Mesenchymal stem cell (in vitro differentiated cells and primary cell): ENCODE measurements around the gene SLIT3.
"Not testable (repeated sequence)": the region's sequence is repeated elsewhere in the genome, so short reads cannot be mapped to it uniquely, and the experiment has no call there.

ENCODE experiments used
- DNase-seq: peaks from one replicate; pipeline ENCODE4 v3.0.0-alpha.2; 2013
- H2AFZ ChIP-seq: one replicate; pipeline ENCODE4 v1.6.1; 2013; ENCODE audit warnings: low read depth, mild to moderate bottlenecking, control low read depth, inconsistent platforms, low read length, moderate library complexity
- H2AK5ac ChIP-seq: 2 replicates; pipeline ENCODE4 v1.6.1; 2013; ENCODE audit warnings: low read length, moderate library complexity, mild to moderate bottlenecking, inconsistent platforms; ENCODE audit not compliant: severe bottlenecking
- H2BK120ac ChIP-seq: one replicate; pipeline ENCODE4 v1.6.1; 2013; ENCODE audit warnings: low read depth, mild to moderate bottlenecking, inconsistent platforms, low read length, moderate library complexity
- H2BK12ac ChIP-seq, 2 experiments: one replicate each; pipeline ENCODE4 v1.6.1; 2013; ENCODE audit warnings: inconsistent platforms in 2 of 2, low read length in 2 of 2, mild to moderate bottlenecking in 2 of 2, moderate library complexity in 2 of 2, control low read depth in 1 of 2
- H2BK15ac ChIP-seq: one replicate; pipeline ENCODE4 v1.6.1; 2013; ENCODE audit warnings: mild to moderate bottlenecking, low read depth, inconsistent platforms; ENCODE audit not compliant: poor library complexity, severe bottlenecking
- H2BK5ac ChIP-seq: 2 replicates; pipeline ENCODE4 v1.6.1; 2013; ENCODE audit warnings: low read depth, mild to moderate bottlenecking, low read length, control low read depth, inconsistent platforms; ENCODE audit not compliant: poor library complexity, severe bottlenecking
- H3K14ac ChIP-seq, 2 experiments: one replicate each; pipeline ENCODE4 v1.6.1; 2013; ENCODE audit warnings: inconsistent platforms in 2 of 2, low read length in 2 of 2, control low read depth in 1 of 2, mild to moderate bottlenecking in 1 of 2, moderate library complexity in 1 of 2
- H3K18ac ChIP-seq, 2 experiments: one replicate each; pipeline ENCODE4 v1.6.1; 2013; ENCODE audit warnings: inconsistent platforms in 2 of 2, low read length in 2 of 2, control low read depth in 1 of 2, low read depth in 1 of 2, mild to moderate bottlenecking in 1 of 2
- H3K23ac ChIP-seq, 2 experiments: one replicate each; pipeline ENCODE4 v1.6.1; 2013; ENCODE audit warnings: inconsistent platforms in 2 of 2, low read length in 2 of 2, mild to moderate bottlenecking in 2 of 2, moderate library complexity in 2 of 2, control low read depth in 1 of 2
- H3K27ac ChIP-seq: 2 replicates; pipeline ENCODE4 v1.5.1; 2013; ENCODE audit warnings: mild to moderate bottlenecking, moderate library complexity, low read length, control low read depth, inconsistent platforms; ENCODE audit not compliant: poor library complexity, severe bottlenecking
- H3K27me3 ChIP-seq, 2 experiments: 2 replicates each; pipeline versions ENCODE4 v1.6.1 to v1.7.0; 2013; ENCODE audit warnings: low read length in 2 of 2, mild to moderate bottlenecking in 2 of 2, moderate library complexity in 2 of 2, control low read depth in 1 of 2, inconsistent platforms in 1 of 2; ENCODE audit not compliant: control insufficient read depth in 1 of 2, insufficient read depth in 1 of 2
- H3K36me3 ChIP-seq, 2 experiments: 2 replicates each; pipeline versions ENCODE4 v1.6.1 to v1.7.0; 2013; ENCODE audit warnings: low read length in 2 of 2, control low read depth in 1 of 2, inconsistent platforms in 1 of 2, low read depth in 1 of 2, mild to moderate bottlenecking in 1 of 2; ENCODE audit not compliant: insufficient read depth in 2 of 2, control insufficient read depth in 1 of 2
- H3K4ac ChIP-seq, 2 experiments: one replicate each; pipeline ENCODE4 v1.6.1; 2013; ENCODE audit warnings: inconsistent platforms in 2 of 2, low read length in 2 of 2, mild to moderate bottlenecking in 2 of 2, moderate library complexity in 2 of 2, control low read depth in 1 of 2, low read depth in 1 of 2
- H3K4me1 ChIP-seq: 2 replicates; pipeline ENCODE4 v1.6.1; 2013; ENCODE audit warnings: low read depth, low read length, control low read depth; ENCODE audit not compliant: control insufficient read depth, insufficient read depth
- H3K4me2 ChIP-seq: 2 replicates; pipeline ENCODE4 v1.6.1; 2013; ENCODE audit warnings: low read length, mild to moderate bottlenecking, inconsistent platforms; ENCODE audit not compliant: poor library complexity, severe bottlenecking
- H3K4me3 ChIP-seq, 2 experiments: 2 replicates each; pipeline versions ENCODE4 v1.5.1 to v1.7.0; 2013; ENCODE audit warnings: low read length in 2 of 2, mild to moderate bottlenecking in 2 of 2, control low read depth in 1 of 2, low read depth in 1 of 2; ENCODE audit not compliant: insufficient read depth in 1 of 2
- H3K79me1 ChIP-seq: replicated peaks from 2 replicates; pipeline ENCODE4 v1.6.1; 2013; ENCODE audit warnings: mild to moderate bottlenecking, control low read depth, low read length, inconsistent platforms; ENCODE audit not compliant: poor library complexity, severe bottlenecking
- H3K9ac ChIP-seq: 2 replicates; pipeline ENCODE4 v1.7.0; 2013; ENCODE audit warnings: mild to moderate bottlenecking, low read length, moderate library complexity
- H3K9me3 ChIP-seq: 2 replicates; pipeline ENCODE4 v1.7.0; 2013; ENCODE audit warnings: mild to moderate bottlenecking, low read length; ENCODE audit not compliant: control insufficient read depth
- H4K8ac ChIP-seq: one replicate; pipeline ENCODE4 v1.6.1; 2013; ENCODE audit warnings: inconsistent platforms, mild to moderate bottlenecking, low read length, moderate library complexity
- H4K91ac ChIP-seq: one replicate; pipeline ENCODE4 v1.6.1; 2013; ENCODE audit warnings: mild to moderate bottlenecking, low read length, inconsistent platforms
- WGBS: methylation state at CpG from one replicate; pipeline ENCODE4 v1.1.7; 2013; ENCODE audit warnings: mixed read lengths; 5-methylcytosine and 5-hydroxymethylcytosine counted together

SLIT3 gene

GRCh38 chr5:169106911-169107706 lies 193.8 kb downstream of the SLIT3 start:
- H2BK12ac ChIP-seq, result no peak overlapping the region
- H3K23ac ChIP-seq, result no peak overlapping the region
- no peak overlapping the region for H3K4me3 ChIP-seq
- H3K4ac ChIP-seq, result no peak overlapping the region
- H4K91ac ChIP-seq, result no peak overlapping the region
- no peak overlapping the region for H3K27ac ChIP-seq
- H2AK5ac ChIP-seq, result no peak overlapping the region
- H2BK5ac ChIP-seq, result no peak overlapping the region
- peaks cover 0 to 30% of the 10 kb centered on the region in 2 experiments for H3K27me3 ChIP-seq
- WGBS, result 49% methylated on average over 10 of the region's 10 CpGs
- H3K36me3 ChIP-seq, result peaks cover 0 to 63% of the 10 kb centered on the region in 2 experiments
- H2BK15ac ChIP-seq, result no peak overlapping the region
- H3K4me1 ChIP-seq, result no peaks in the 10 kb centered on the region
- peaks cover 17% of the 10 kb centered on the region for H3K9me3 ChIP-seq
- H3K79me1 ChIP-seq, result no peaks in the 10 kb centered on the region
- no peak overlapping the region for H4K8ac ChIP-seq
- no peak overlapping the region for H3K4me2 ChIP-seq
- H3K9ac ChIP-seq, result no peak overlapping the region
- no peak overlapping the region for H2BK120ac ChIP-seq
- H2AFZ ChIP-seq, result no peak overlapping the region
- no peak overlapping the region for H3K14ac ChIP-seq
- no peak overlapping the region for H3K18ac ChIP-seq
- no peak for DNase-seq

GRCh38 chr5:169105582-169105981 lies 195.4 kb downstream of the SLIT3 start:
- Histone ChIP-seq H3K27me3 (peaks cover 0 to 30% of the 10 kb centered on the region in 2 experiments), H3K9me3 (peaks cover 15% of the 10 kb centered on the region), H3K36me3 (peaks cover 0 to 54% of the 10 kb centered on the region in 2 experiments)
- H2AK5ac ChIP-seq, DNase-seq, H3K4me3 ChIP-seq, H2BK12ac ChIP-seq, H3K27ac ChIP-seq, H3K14ac ChIP-seq, H4K91ac ChIP-seq, H3K4me2 ChIP-seq, H3K18ac ChIP-seq, H4K8ac ChIP-seq, H2AFZ ChIP-seq, H2BK15ac ChIP-seq, H3K9ac ChIP-seq, H3K4ac ChIP-seq, H3K79me1 ChIP-seq, H2BK5ac ChIP-seq, H2BK120ac ChIP-seq, H3K23ac ChIP-seq, H3K4me1 ChIP-seq: not testable (repeated sequence)
- WGBS, result 50% methylated on average over 1 of the region's 2 CpGs

DNA sequence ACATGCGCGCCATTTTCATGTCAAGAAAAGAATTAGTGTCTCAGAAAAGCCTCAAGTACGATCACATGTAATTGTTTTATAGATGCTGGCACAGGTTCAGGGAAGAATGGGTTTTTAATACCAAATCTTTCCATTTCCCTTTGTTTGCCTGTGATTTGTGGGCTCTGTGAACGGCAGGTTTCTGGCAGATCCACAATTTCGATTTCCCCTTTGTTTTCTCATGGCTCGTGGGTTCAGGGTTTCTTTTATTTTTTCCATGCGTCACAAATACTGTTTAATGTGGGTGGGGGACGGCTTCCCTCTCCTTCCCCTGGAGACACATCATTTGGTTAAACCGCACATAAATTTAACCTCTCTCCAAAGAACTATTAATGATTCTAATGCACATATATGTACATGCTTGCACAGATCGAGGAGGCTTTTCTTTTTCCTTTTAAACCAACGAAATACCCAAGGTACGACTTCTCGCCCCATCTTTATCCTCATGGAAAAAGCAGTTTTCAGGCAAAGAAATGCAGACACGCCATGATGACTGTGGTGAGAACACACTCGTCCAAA lies 195.9 kb downstream of the SLIT3 start:
- Histone ChIP-seq H3K23ac (no peak overlapping the region), H3K9me3 (peaks cover 11% of the 10 kb centered on the region), H4K91ac (no peak overlapping the region), H2BK15ac (no peak overlapping the region), H3K18ac (no peak overlapping the region), H3K27me3 (peaks cover 0 to 30% of the 10 kb centered on the region in 2 experiments), H3K4me2 (no peak overlapping the region), H2BK120ac (no peak overlapping the region), H3K4me1 (peaks cover 4% of the 10 kb centered on the region), H2BK5ac (no peak overlapping the region), H3K36me3 (peaks cover 0 to 51% of the 10 kb centered on the region in 2 experiments), H3K79me1 (no peaks in the 10 kb centered on the region), H3K4me3 (no peak overlapping the region), H3K14ac (no peak overlapping the region), H4K8ac (no peak overlapping the region), H2AFZ (no peak overlapping the region), H2AK5ac (no peak overlapping the region), H3K9ac (no peak overlapping the region), H3K4ac (no peak overlapping the region), H3K27ac (no peak overlapping the region), H2BK12ac (no peak overlapping the region)
- 88% methylated on average over 15 of the region's 15 CpGs for WGBS
- no peak for DNase-seq

DNA sequence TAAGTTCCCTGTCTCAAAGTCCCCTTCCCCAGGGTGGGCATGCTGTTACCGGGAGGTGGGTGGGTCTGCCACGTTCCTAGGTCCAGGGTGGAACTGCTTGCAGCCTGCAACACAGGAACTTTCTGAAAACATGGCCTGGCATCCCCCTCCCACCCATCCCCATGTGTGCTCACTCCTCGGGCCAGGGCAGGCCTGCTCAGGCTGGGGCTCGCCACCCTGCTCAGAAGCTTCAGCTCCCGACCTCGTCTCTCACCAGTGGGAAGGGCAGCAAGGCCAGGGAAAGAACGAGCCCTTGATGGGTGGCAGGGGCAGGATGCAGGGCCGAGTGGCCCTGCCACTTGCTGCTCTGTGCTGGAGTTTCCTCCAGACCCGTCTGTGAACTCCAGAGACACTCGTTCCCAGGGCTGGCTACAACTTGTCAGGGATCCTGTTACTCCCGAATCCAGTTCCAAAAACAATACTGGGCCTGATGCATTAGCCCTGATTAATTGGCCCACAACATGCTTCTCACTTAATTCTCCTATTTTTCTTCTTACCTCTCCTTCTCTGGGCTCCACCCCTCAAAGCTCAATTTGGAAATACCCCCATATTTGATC lies 197.3 kb downstream of the SLIT3 start:
- Histone ChIP-seq H2BK12ac (no peak overlapping the region), H2BK5ac (no peak overlapping the region), H3K9me3 (no peaks in the 10 kb centered on the region), H3K27ac (no peak overlapping the region), H2AFZ (no peak overlapping the region), H3K18ac (no peak overlapping the region), H3K79me1 (no peaks in the 10 kb centered on the region), H3K4ac (no peak overlapping the region), H2BK15ac (no peak overlapping the region), H3K23ac (no peak overlapping the region), H3K4me1 (peaks cover 4% of the 10 kb centered on the region), H3K4me3 (no peak overlapping the region), H3K14ac (no peak overlapping the region), H2BK120ac (no peak overlapping the region), H3K4me2 (no peak overlapping the region), H3K36me3 (peaks cover 0 to 41% of the 10 kb centered on the region in 2 experiments), H3K9ac (no peak overlapping the region), H2AK5ac (no peak overlapping the region), H4K91ac (no peak overlapping the region), H3K27me3 (peaks cover 0 to 28% of the 10 kb centered on the region in 2 experiments), H4K8ac (no peak overlapping the region)
- 74% methylated on average over 11 of the region's 11 CpGs for WGBS
- no peak for DNase-seq
